SIG-M5 treated with dmso at 0.1 percent for 504 hours (cell line): ENCODE results near the gene OR51L1.

ENCODE experiments used
- DNase-seq: peaks from one replicate; lab custom pipeline; 2025; ENCODE audit not compliant: unreplicated experiment; lab: John Stamatoyannopoulos, UW

The OR51L1 gene

GRCh38 chr11:5046226-5046625, 51.6 kb downstream of the OR51L1 start, which contains the start of gene OR52J3:
Gene OR52J3 (plus strand): TSS chr11:5046526. CDS start chr11:5046526, 0 bp downstream.
- DNase-seq, result no peak

- DNase-seq, result no peak
Measured at GRCh38 chr11:5046754-5047330, 52.2 kb downstream of the OR51L1 start.
